HepG2 (cell line): Measurements from ENCODE around the gene CPLANE2. TPM values are rescaled to one million over a fixed set of nuclear protein-coding genes. Genes with fewer than 3 reads are reported as not detected.

ENCODE experiments used
- ATAC-seq: fragments of 200-7000 bp; cut with Tn5 transposase; 3 replicates; pipeline ENCODE4 v1.9.1; 2020; ENCODE audit warnings: mild to moderate bottlenecking, moderate library complexity
- BruUV-seq: library from RNA; stranded (reverse); fragments of 400-500 nt; replicated peaks from 2 replicates; lab custom pipeline; 2021; lab: Mats Ljungman, UMichigan
- CTCF ChIA-PET: fragments of 300-600 bp; formaldehyde crosslinking; extraction: SDS; loops from one replicate; lab custom pipeline; 2021; ENCODE audit warnings: low total read pairs, inconsistent platforms, low intra/inter-chr PET ratio; lab: Yijun Ruan, JAX
- POLR2A ChIA-PET: fragments of 350-600 bp; sonication (Branson Sonifier 250); formaldehyde crosslinking; loops from one replicate; lab custom pipeline; 2020; ENCODE audit warnings: antibody characterized with exemption, inconsistent platforms; lab: Yijun Ruan, JAX
- DNase-seq: peaks from one replicate; pipeline ENCODE4 v3.0.0-alpha.2; 2015; ENCODE audit warnings: low spot score
- FAIRE-seq: peaks from 3 replicates; lab custom pipeline; 2011; peaks lifted over from hg19 to GRCh38; lab: Jason Lieb, UNC
- H2AFZ ChIP-seq: one replicate; pipeline ENCODE4 v1.6.1; 2011; ENCODE audit warnings: low read length, inconsistent platforms
- H3K27ac ChIP-seq: fragments of 300-600 bp; 3 replicates; pipeline ENCODE4 v1.8.0; 2011; ENCODE audit warnings: mixed run types, mild to moderate bottlenecking, mixed read lengths, low read length, inconsistent platforms; ENCODE audit not compliant: insufficient read depth; ENCODE audit errors: extremely low read length
- H3K27me3 ChIP-seq, 2 experiments: fragments of 200-600 bp in 1 of 2; 2 replicates in 1 of 2; 3 replicates in 1 of 2; pipeline versions ENCODE4 v1.6.0 to v1.8.0; 2011; ENCODE audit warnings: low read length in 2 of 2, mild to moderate bottlenecking in 2 of 2, moderate library complexity in 2 of 2, inconsistent platforms in 1 of 2; ENCODE audit not compliant: insufficient read depth in 2 of 2, control insufficient read depth in 1 of 2
- H3K36me3 ChIP-seq, 2 experiments: fragments of 200-600 bp in 1 of 2; replicated peaks in 1 of 2; 2 replicates in 1 of 2; 3 replicates in 1 of 2; pipeline versions ENCODE4 v1.5.1 to v1.8.0; 2011; ENCODE audit warnings: low read length in 2 of 2, inconsistent platforms in 1 of 2; ENCODE audit not compliant: insufficient read depth in 2 of 2, control insufficient read depth in 1 of 2
- H3K4me1 ChIP-seq: 2 replicates; pipeline ENCODE4 v1.5.1; 2012; ENCODE audit warnings: low read length, inconsistent platforms; ENCODE audit not compliant: insufficient read depth
- H3K4me2 ChIP-seq: 2 replicates; pipeline ENCODE4 v1.6.0; 2011; ENCODE audit warnings: low read depth, low read length, inconsistent platforms
- H3K4me3 ChIP-seq, 3 experiments: fragments of 200-600 bp in 1 of 3; sonication (generic), shearing (Covaris generic) in 1 of 3; replicated peaks in 1 of 3; 2 replicates each; pipeline ENCODE4 v1.5.1; 2011 to 2016; ENCODE audit warnings: low read length in 3 of 3, inconsistent platforms in 2 of 3, low read depth in 2 of 3, mild to moderate bottlenecking in 2 of 3, control low read depth in 1 of 3, mixed read lengths in 1 of 3; ENCODE audit not compliant: insufficient read depth in 1 of 3
- H3K79me2 ChIP-seq: one replicate; pipeline ENCODE4 v1.6.1; 2011; ENCODE audit warnings: low read length, inconsistent platforms; ENCODE audit not compliant: insufficient read depth
- H3K9ac ChIP-seq: 2 replicates; pipeline ENCODE4 v1.6.0; 2011; ENCODE audit warnings: mild to moderate bottlenecking, low read depth, low read length, inconsistent platforms; ENCODE audit not compliant: insufficient read depth
- H3K9me3 ChIP-seq: 2 replicates; pipeline ENCODE4 v1.5.1; 2012; ENCODE audit warnings: mild to moderate bottlenecking, low read length
- H4K20me1 ChIP-seq: 2 replicates; pipeline ENCODE4 v1.6.0; 2011; ENCODE audit warnings: inconsistent platforms, mild to moderate bottlenecking, low read length, moderate library complexity; ENCODE audit not compliant: insufficient read depth
- GATA4 ChIP-seq: sonication (generic); IDR thresholded peaks from 2 replicates; pipeline ENCODE4 v1.6.1; 2016; ENCODE audit warnings: antibody characterized with exemption, low read depth, borderline replicate concordance
- KLF11 ChIP-seq: IDR thresholded peaks from 2 replicates; pipeline ENCODE4 v1.6.1; 2016; ENCODE audit warnings: missing compliant biosample characterization
- POLR2AphosphoS5 ChIP-seq: IDR thresholded peaks from 2 replicates; pipeline ENCODE4 v1.6.1; 2012; ENCODE audit warnings: low read depth, low read length
- SKI ChIP-seq: fragments of 450-650 bp; IDR thresholded peaks from one replicate; pipeline ENCODE4 v1.6.1; 2018; ENCODE audit warnings: mild to moderate bottlenecking; ENCODE audit not compliant: partially characterized antibody
- ZNF160 ChIP-seq: sonication (generic); formaldehyde crosslinking; IDR thresholded peaks from 2 replicates; pipeline ENCODE4 v1.8.0; 2022; ENCODE audit warnings: mild to moderate bottlenecking, inconsistent platforms, missing genetic modification reagents
- ZNF788 ChIP-seq: sonication (generic); formaldehyde crosslinking; IDR thresholded peaks from 2 replicates; pipeline ENCODE4 v1.5.0; 2020; ENCODE audit warnings: mild to moderate bottlenecking, missing genetic modification reagents, borderline replicate concordance
- ZSCAN9 ChIP-seq: IDR thresholded peaks from 2 replicates; pipeline ENCODE4 v1.6.1; 2016; ENCODE audit warnings: borderline replicate concordance
- WGBS: methylation state at CpG from one replicate; pipeline ENCODE4 v1.1.6; 2017; ENCODE audit warnings: low lambda C conversion rate; 5-methylcytosine and 5-hydroxymethylcytosine counted together
- in situ Hi-C: cut with HindIII; loops from 2 replicates; pipeline ENCODE4 v1.10.0; 2017; ENCODE audit warnings: low pct_unique_long_range_greater_than_20kb; ENCODE audit not compliant: extremely low pct_ligation_motif_present
- intact Hi-C: fragments of 100-400 bp; cut with micrococcal nuclease; formaldehyde crosslinking; loops from one replicate; pipeline ENCODE4 v1.10.0; 2022; ENCODE audit not compliant: unreplicated experiment
- polyA plus RNA-seq, 8 experiments: library from polyadenylated mRNA; depleted of rRNA in 3 of 8; stranded (reverse) in 7 of 8; unstranded in 1 of 8; fragments of >200 nt; fragmentation: Illumina TruSeq in 4 of 8; extraction: Trizol in 4 of 8; gene quantifications; 2 replicates each; pipeline versions ENCODE4 v1.2.1 to v1.2.3, GENCODE V29; 2011 to 2016; ENCODE audit warnings: low read depth in 4 of 8, missing spikeins in 1 of 8, mixed read lengths in 1 of 8; ENCODE audit not compliant: insufficient read depth in 1 of 8
- total RNA-seq, 5 experiments: library from RNA; depleted of rRNA; stranded (reverse); fragments of >200 nt; fragmentation: Illumina TruSeq; extraction: Trizol; gene quantifications; 2 replicates each; pipeline ENCODE4 v1.2.3, GENCODE V29; 2016; ENCODE audit warnings: low read depth in 1 of 5
- TF ChIP-seq, protein P1 (sequence below): sonication (generic); formaldehyde crosslinking; IDR thresholded peaks from 2 replicates; pipeline ENCODE4 v1.4.0; 2020; ENCODE audit warnings: missing genetic modification reagents
- TF ChIP-seq, protein P2 (sequence below): sonication (generic); formaldehyde crosslinking; IDR thresholded peaks from 2 replicates; pipeline ENCODE4 v1.5.0; 2020; ENCODE audit warnings: missing genetic modification reagents
- TF ChIP-seq, protein P3 (sequence below): sonication (generic); formaldehyde crosslinking; IDR thresholded peaks from 2 replicates; pipeline ENCODE4 v1.4.0; 2020; ENCODE audit warnings: missing genetic modification reagents
- TF ChIP-seq, protein P4 (sequence below): sonication (generic); formaldehyde crosslinking; IDR thresholded peaks from 2 replicates; pipeline ENCODE4 v1.4.0; 2020; ENCODE audit warnings: missing genetic modification reagents

CPLANE2 gene
- total and polyA plus RNA-seq, 2 of the 13 experiments (the other 11 are each of a cell fraction or from before 2014, with no cell fraction given) = 0.29 to 1.6 TPM

DNA sequence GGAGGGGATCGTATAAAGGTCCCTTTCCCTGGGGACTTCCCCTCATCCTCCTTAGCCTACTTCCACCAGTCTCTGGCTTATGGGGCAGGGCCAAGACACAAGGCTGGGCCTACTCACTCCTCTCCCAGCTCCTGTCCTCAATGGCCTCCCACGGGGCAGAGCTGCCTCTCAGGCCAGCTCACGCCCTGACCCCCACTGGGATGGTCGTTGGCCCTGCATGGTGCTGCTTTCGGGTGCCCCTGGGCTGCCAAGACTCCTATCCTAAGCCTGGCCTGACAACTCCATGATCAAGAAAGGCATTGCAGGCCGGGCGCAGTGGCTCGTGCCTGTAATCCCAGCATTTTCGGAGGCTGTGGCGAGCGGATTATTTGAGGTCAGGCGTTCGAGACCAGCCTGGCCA, 6.2 kb downstream of the CPLANE2 start:
- CTCF ChIA-PET = no interaction called here
- no peaks in the 10 kb centered on the region for H3K36me3 ChIP-seq
- WGBS = 62% methylated on average over 12 of the region's 13 CpGs
- no peaks in the 10 kb centered on the region for H3K9me3 ChIP-seq
- H3K4me2 ChIP-seq = no peak overlapping the region
- BruUV-seq = no TSS peak
- intact Hi-C loops (no loop called here), in situ Hi-C loops (no loop called here)
- TF ChIP-seq POLR2AphosphoS5 (no peak), GATA4 (no peak), ZNF788 (CRISPR knock-in tag) (no peak), SKI (no peak), ZNF160 (CRISPR knock-in tag) (no peak), ZSCAN9 (CRISPR knock-in tag) (no peak), KLF11 (CRISPR knock-in tag) (no peak)
- TF ChIP-seq, protein P1, sequence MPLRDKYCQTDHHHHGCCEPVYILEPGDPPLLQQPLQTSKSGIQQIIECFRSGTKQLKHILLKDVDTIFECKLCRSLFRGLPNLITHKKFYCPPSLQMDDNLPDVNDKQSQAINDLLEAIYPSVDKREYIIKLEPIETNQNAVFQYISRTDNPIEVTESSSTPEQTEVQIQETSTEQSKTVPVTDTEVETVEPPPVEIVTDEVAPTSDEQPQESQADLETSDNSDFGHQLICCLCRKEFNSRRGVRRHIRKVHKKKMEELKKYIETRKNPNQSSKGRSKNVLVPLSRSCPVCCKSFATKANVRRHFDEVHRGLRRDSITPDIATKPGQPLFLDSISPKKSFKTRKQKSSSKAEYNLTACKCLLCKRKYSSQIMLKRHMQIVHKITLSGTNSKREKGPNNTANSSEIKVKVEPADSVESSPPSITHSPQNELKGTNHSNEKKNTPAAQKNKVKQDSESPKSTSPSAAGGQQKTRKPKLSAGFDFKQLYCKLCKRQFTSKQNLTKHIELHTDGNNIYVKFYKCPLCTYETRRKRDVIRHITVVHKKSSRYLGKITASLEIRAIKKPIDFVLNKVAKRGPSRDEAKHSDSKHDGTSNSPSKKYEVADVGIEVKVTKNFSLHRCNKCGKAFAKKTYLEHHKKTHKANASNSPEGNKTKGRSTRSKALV (CRISPR knock-in tag) = no peak
- TF ChIP-seq, protein P2, sequence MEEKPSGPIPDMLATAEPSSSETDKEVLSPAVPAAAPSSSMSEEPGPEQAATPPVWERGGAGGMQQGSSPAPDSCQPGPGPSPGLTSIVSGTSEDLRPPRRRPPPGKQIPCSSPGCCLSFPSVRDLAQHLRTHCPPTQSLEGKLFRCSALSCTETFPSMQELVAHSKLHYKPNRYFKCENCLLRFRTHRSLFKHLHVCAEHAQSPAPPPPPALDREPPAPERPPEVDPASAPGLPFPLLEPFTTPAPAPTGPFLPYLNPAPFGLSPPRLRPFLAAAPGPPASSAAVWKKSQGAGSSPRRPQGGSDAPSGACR (CRISPR knock-in tag) = no peak
- TF ChIP-seq, protein P3, sequence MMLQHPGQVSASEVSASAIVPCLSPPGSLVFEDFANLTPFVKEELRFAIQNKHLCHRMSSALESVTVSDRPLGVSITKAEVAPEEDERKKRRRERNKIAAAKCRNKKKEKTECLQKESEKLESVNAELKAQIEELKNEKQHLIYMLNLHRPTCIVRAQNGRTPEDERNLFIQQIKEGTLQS (CRISPR knock-in tag) = no peak
- TF ChIP-seq, protein P4, sequence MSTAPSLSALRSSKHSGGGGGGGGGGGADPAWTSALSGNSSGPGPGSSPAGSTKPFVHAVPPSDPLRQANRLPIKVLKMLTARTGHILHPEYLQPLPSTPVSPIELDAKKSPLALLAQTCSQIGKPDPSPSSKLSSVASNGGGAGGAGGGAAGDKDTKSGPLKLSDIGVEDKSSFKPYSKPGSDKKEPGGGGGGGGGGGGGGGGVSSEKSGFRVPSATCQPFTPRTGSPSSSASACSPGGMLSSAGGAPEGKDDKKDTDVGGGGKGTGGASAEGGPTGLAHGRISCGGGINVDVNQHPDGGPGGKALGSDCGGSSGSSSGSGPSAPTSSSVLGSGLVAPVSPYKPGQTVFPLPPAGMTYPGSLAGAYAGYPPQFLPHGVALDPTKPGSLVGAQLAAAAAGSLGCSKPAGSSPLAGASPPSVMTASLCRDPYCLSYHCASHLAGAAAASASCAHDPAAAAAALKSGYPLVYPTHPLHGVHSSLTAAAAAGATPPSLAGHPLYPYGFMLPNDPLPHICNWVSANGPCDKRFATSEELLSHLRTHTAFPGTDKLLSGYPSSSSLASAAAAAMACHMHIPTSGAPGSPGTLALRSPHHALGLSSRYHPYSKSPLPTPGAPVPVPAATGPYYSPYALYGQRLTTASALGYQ (CRISPR knock-in tag) = no peak
- ATAC-seq (no peak), DNase-seq (no peak), FAIRE-seq (no peak)
- H3K79me2 ChIP-seq = no peaks in the 10 kb centered on the region
- POLR2A ChIA-PET = no interaction called here
- no peak overlapping the region for H3K9ac ChIP-seq
- no peak overlapping the region for H2AFZ ChIP-seq
- no peaks in the 10 kb centered on the region for H3K4me1 ChIP-seq
- peaks cover 1 to 8% of the 10 kb centered on the region in 2 experiments; a peak in 3 of 5 replicates for H3K27me3 ChIP-seq
- no peaks in the 10 kb centered on the region for H4K20me1 ChIP-seq
- H3K27ac ChIP-seq = no peak overlapping the region
- no peak overlapping the region for H3K4me3 ChIP-seq
